ENCODE measurements around the gene FLNC.

Gene FLNC

GRCh38 chr7:128801667-128802418 is 28.4 kb upstream of the FLNC start:
- in situ Hi-C loops (cut with MboI; ENCODE audit: low sequenced_read_pairs): no loop called here

GRCh38 chr7:128804484-128804883 is 25.7 kb upstream of the FLNC start:
- in situ Hi-C loops (cut with MboI; ENCODE audit: low sequenced_read_pairs): no loop called here

- in situ Hi-C loops (cut with MboI; ENCODE audit: low sequenced_read_pairs): no loop called here
Measured at GRCh38 chr7:128805225-128805624, 25.0 kb upstream of the FLNC start.

GRCh38 chr7:128807191-128807590 is 23.0 kb upstream of the FLNC start:
- in situ Hi-C loops (cut with MboI; ENCODE audit: low sequenced_read_pairs): no loop called here

GRCh38 chr7:128809363-128809762 is 20.8 kb upstream of the FLNC start:
- in situ Hi-C loops (cut with MboI; ENCODE audit: low sequenced_read_pairs): no loop called here

GRCh38 chr7:128810473-128810872 is 19.7 kb upstream of the FLNC start:
- in situ Hi-C loops (cut with MboI; ENCODE audit: low sequenced_read_pairs): no loop called here

- in situ Hi-C loops (cut with MboI; ENCODE audit: low sequenced_read_pairs): no loop called here
Measured at GRCh38 chr7:128810997-128811396, 19.2 kb upstream of the FLNC start.

- in situ Hi-C loops (cut with MboI; ENCODE audit: low sequenced_read_pairs): no loop called here
Measured at GRCh38 chr7:128811631-128812430, 18.4 kb upstream of the FLNC start.

- in situ Hi-C loops (cut with MboI; ENCODE audit: low sequenced_read_pairs): no loop called here
Measured at GRCh38 chr7:128812514-128813168, 17.6 kb upstream of the FLNC start.

- in situ Hi-C loops (cut with MboI; ENCODE audit: low sequenced_read_pairs): no loop called here
Measured at GRCh38 chr7:128814499-128814898, 15.7 kb upstream of the FLNC start.

GRCh38 chr7:128815289-128815942 is 14.8 kb upstream of the FLNC start:
- in situ Hi-C loops (cut with MboI; ENCODE audit: low sequenced_read_pairs): no loop called here

GRCh38 chr7:128818694-128819093 is 11.5 kb upstream of the FLNC start:
- in situ Hi-C loops (cut with MboI; ENCODE audit: low sequenced_read_pairs): no loop called here

GRCh38 chr7:128821724-128822123 is 8.5 kb upstream of the FLNC start:
- in situ Hi-C loops (cut with MboI; ENCODE audit: low sequenced_read_pairs): no loop called here

GRCh38 chr7:128826512-128826911 is 3.7 kb upstream of the FLNC start:
- in situ Hi-C loops (cut with MboI; ENCODE audit: low sequenced_read_pairs): no loop called here

- in situ Hi-C loops (cut with MboI; ENCODE audit: low sequenced_read_pairs): no loop called here
Measured at GRCh38 chr7:128826916-128827247, 3.3 kb upstream of the FLNC start.

- in situ Hi-C loops (cut with MboI; ENCODE audit: low sequenced_read_pairs): no loop called here
Measured at GRCh38 chr7:128827248-128827958, 2.8 kb upstream of the FLNC start.

- in situ Hi-C loops (cut with MboI; ENCODE audit: low sequenced_read_pairs): no loop called here
Measured at GRCh38 chr7:128827971-128828711, 2.1 kb upstream of the FLNC start.

- in situ Hi-C loops (cut with MboI; ENCODE audit: low sequenced_read_pairs): no loop called here
Measured at GRCh38 chr7:128829391-128830166, 627 bp upstream of the FLNC start.

Measured in HL-60/S4 (cell line).